Mesenchymal stem cell (in vitro differentiated cells and primary cell): Measurements from ENCODE around the gene RHCE.
"Not testable (repeated sequence)": the region's sequence is repeated elsewhere in the genome, so short reads cannot be mapped to it uniquely, and the experiment has no call there.

Experiments
- DNase-seq: peaks from one replicate; pipeline ENCODE4 v3.0.0-alpha.2; 2013
- H2AFZ ChIP-seq: one replicate; pipeline ENCODE4 v1.6.1; 2013; ENCODE audit warnings: low read depth, mild to moderate bottlenecking, control low read depth, inconsistent platforms, low read length, moderate library complexity
- H2AK5ac ChIP-seq: 2 replicates; pipeline ENCODE4 v1.6.1; 2013; ENCODE audit warnings: low read length, moderate library complexity, mild to moderate bottlenecking, inconsistent platforms; ENCODE audit not compliant: severe bottlenecking
- H2BK120ac ChIP-seq: one replicate; pipeline ENCODE4 v1.6.1; 2013; ENCODE audit warnings: low read depth, mild to moderate bottlenecking, inconsistent platforms, low read length, moderate library complexity
- H2BK12ac ChIP-seq, 2 experiments: one replicate each; pipeline ENCODE4 v1.6.1; 2013; ENCODE audit warnings: inconsistent platforms in 2 of 2, low read length in 2 of 2, mild to moderate bottlenecking in 2 of 2, moderate library complexity in 2 of 2, control low read depth in 1 of 2
- H2BK15ac ChIP-seq: one replicate; pipeline ENCODE4 v1.6.1; 2013; ENCODE audit warnings: mild to moderate bottlenecking, low read depth, inconsistent platforms; ENCODE audit not compliant: poor library complexity, severe bottlenecking
- H2BK5ac ChIP-seq: 2 replicates; pipeline ENCODE4 v1.6.1; 2013; ENCODE audit warnings: low read depth, mild to moderate bottlenecking, low read length, control low read depth, inconsistent platforms; ENCODE audit not compliant: poor library complexity, severe bottlenecking
- H3K14ac ChIP-seq, 2 experiments: one replicate each; pipeline ENCODE4 v1.6.1; 2013; ENCODE audit warnings: inconsistent platforms in 2 of 2, low read length in 2 of 2, control low read depth in 1 of 2, mild to moderate bottlenecking in 1 of 2, moderate library complexity in 1 of 2
- H3K18ac ChIP-seq, 2 experiments: one replicate each; pipeline ENCODE4 v1.6.1; 2013; ENCODE audit warnings: inconsistent platforms in 2 of 2, low read length in 2 of 2, control low read depth in 1 of 2, low read depth in 1 of 2, mild to moderate bottlenecking in 1 of 2
- H3K23ac ChIP-seq, 2 experiments: one replicate each; pipeline ENCODE4 v1.6.1; 2013; ENCODE audit warnings: inconsistent platforms in 2 of 2, low read length in 2 of 2, mild to moderate bottlenecking in 2 of 2, moderate library complexity in 2 of 2, control low read depth in 1 of 2
- H3K27ac ChIP-seq: 2 replicates; pipeline ENCODE4 v1.5.1; 2013; ENCODE audit warnings: mild to moderate bottlenecking, moderate library complexity, low read length, control low read depth, inconsistent platforms; ENCODE audit not compliant: poor library complexity, severe bottlenecking
- H3K27me3 ChIP-seq, 2 experiments: 2 replicates each; pipeline versions ENCODE4 v1.6.1 to v1.7.0; 2013; ENCODE audit warnings: low read length in 2 of 2, mild to moderate bottlenecking in 2 of 2, moderate library complexity in 2 of 2, control low read depth in 1 of 2, inconsistent platforms in 1 of 2; ENCODE audit not compliant: control insufficient read depth in 1 of 2, insufficient read depth in 1 of 2
- H3K36me3 ChIP-seq, 2 experiments: 2 replicates each; pipeline versions ENCODE4 v1.6.1 to v1.7.0; 2013; ENCODE audit warnings: low read length in 2 of 2, control low read depth in 1 of 2, inconsistent platforms in 1 of 2, low read depth in 1 of 2, mild to moderate bottlenecking in 1 of 2; ENCODE audit not compliant: insufficient read depth in 2 of 2, control insufficient read depth in 1 of 2
- H3K4ac ChIP-seq, 2 experiments: one replicate each; pipeline ENCODE4 v1.6.1; 2013; ENCODE audit warnings: inconsistent platforms in 2 of 2, low read length in 2 of 2, mild to moderate bottlenecking in 2 of 2, moderate library complexity in 2 of 2, control low read depth in 1 of 2, low read depth in 1 of 2
- H3K4me1 ChIP-seq: 2 replicates; pipeline ENCODE4 v1.6.1; 2013; ENCODE audit warnings: low read depth, low read length, control low read depth; ENCODE audit not compliant: control insufficient read depth, insufficient read depth
- H3K4me2 ChIP-seq: 2 replicates; pipeline ENCODE4 v1.6.1; 2013; ENCODE audit warnings: low read length, mild to moderate bottlenecking, inconsistent platforms; ENCODE audit not compliant: poor library complexity, severe bottlenecking
- H3K4me3 ChIP-seq, 2 experiments: 2 replicates each; pipeline versions ENCODE4 v1.5.1 to v1.7.0; 2013; ENCODE audit warnings: low read length in 2 of 2, mild to moderate bottlenecking in 2 of 2, control low read depth in 1 of 2, low read depth in 1 of 2; ENCODE audit not compliant: insufficient read depth in 1 of 2
- H3K79me1 ChIP-seq: replicated peaks from 2 replicates; pipeline ENCODE4 v1.6.1; 2013; ENCODE audit warnings: mild to moderate bottlenecking, control low read depth, low read length, inconsistent platforms; ENCODE audit not compliant: poor library complexity, severe bottlenecking
- H3K9ac ChIP-seq: 2 replicates; pipeline ENCODE4 v1.7.0; 2013; ENCODE audit warnings: mild to moderate bottlenecking, low read length, moderate library complexity
- H3K9me3 ChIP-seq: 2 replicates; pipeline ENCODE4 v1.7.0; 2013; ENCODE audit warnings: mild to moderate bottlenecking, low read length; ENCODE audit not compliant: control insufficient read depth
- H4K8ac ChIP-seq: one replicate; pipeline ENCODE4 v1.6.1; 2013; ENCODE audit warnings: inconsistent platforms, mild to moderate bottlenecking, low read length, moderate library complexity
- H4K91ac ChIP-seq: one replicate; pipeline ENCODE4 v1.6.1; 2013; ENCODE audit warnings: mild to moderate bottlenecking, low read length, inconsistent platforms
- WGBS: methylation state at CpG from one replicate; pipeline ENCODE4 v1.1.7; 2013; ENCODE audit warnings: mixed read lengths; 5-methylcytosine and 5-hydroxymethylcytosine counted together

RHCE gene

DNA sequence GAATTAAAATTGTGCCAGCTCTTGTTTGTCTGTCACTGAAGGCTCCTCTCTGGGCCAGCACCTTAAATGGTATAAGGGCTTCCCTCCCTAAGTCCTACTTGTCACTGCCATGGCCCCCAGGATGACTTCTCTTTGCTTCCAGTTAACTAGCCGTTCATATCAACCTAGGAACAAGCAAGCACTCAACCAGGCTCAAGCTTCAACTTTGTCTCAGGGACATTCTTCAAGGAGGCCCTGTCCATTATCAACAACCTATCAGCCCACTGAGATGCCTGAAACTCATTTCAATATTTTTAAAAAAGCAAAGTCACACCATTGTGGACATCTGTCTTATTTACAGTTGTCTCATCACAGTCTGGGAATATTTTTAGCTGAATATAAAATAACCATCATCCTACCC is 1.3 kb downstream of the RHCE start:
- H2AK5ac ChIP-seq, H2BK15ac ChIP-seq, H2BK5ac ChIP-seq, H3K27ac ChIP-seq, H3K4me1 ChIP-seq, H3K14ac ChIP-seq, H3K18ac ChIP-seq, H2BK12ac ChIP-seq, H3K36me3 ChIP-seq, H4K8ac ChIP-seq, H4K91ac ChIP-seq, H3K4me3 ChIP-seq, H3K4ac ChIP-seq, H3K23ac ChIP-seq, H3K4me2 ChIP-seq, H3K9ac ChIP-seq, H3K79me1 ChIP-seq, H2AFZ ChIP-seq, H3K9me3 ChIP-seq, H3K27me3 ChIP-seq, DNase-seq, H2BK120ac ChIP-seq: not testable (repeated sequence)
- 100% methylated on average over 1 of the region's 1 CpG for WGBS

DNA sequence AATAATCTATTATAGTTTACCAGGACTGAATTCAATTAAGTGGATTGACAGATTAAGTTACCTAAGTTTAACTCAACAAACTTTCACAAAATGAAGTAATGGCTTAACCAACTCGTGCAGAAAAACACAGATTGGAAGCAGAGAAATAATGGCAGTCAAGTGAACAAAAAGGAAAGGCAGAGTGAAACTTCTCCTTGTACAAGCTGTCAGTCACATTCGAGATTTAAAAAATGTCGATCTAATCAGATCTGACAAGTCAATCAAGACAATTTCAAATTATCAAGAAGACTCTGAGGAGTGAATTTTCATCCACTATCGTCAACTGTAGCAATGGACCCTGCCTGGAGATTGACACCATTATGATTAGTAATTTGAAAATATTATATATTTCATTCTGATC is 3.3 kb downstream of the RHCE start:
- not testable (repeated sequence) for DNase-seq, H3K27me3 ChIP-seq, H2BK15ac ChIP-seq, H3K79me1 ChIP-seq, H3K4me1 ChIP-seq, H3K18ac ChIP-seq, H2BK12ac ChIP-seq, H2BK120ac ChIP-seq, H3K36me3 ChIP-seq, H3K27ac ChIP-seq, H3K4ac ChIP-seq, H4K8ac ChIP-seq, H2BK5ac ChIP-seq, H3K4me2 ChIP-seq, H3K4me3 ChIP-seq, H3K23ac ChIP-seq, H4K91ac ChIP-seq, H2AFZ ChIP-seq, H2AK5ac ChIP-seq, H3K9ac ChIP-seq, H3K9me3 ChIP-seq, H3K14ac ChIP-seq
- 71% methylated on average over 1 of the region's 4 CpGs for WGBS

- not testable (repeated sequence) for DNase-seq, H3K36me3 ChIP-seq, H3K79me1 ChIP-seq, H2BK15ac ChIP-seq, H3K4me1 ChIP-seq, H3K4me2 ChIP-seq, H3K27ac ChIP-seq, H4K8ac ChIP-seq, H2BK120ac ChIP-seq, H3K14ac ChIP-seq, H3K9me3 ChIP-seq, H3K23ac ChIP-seq, H2AK5ac ChIP-seq, H4K91ac ChIP-seq, H2BK12ac ChIP-seq, H3K4me3 ChIP-seq, H3K27me3 ChIP-seq, H3K18ac ChIP-seq, H2AFZ ChIP-seq, H3K4ac ChIP-seq, H3K9ac ChIP-seq, H2BK5ac ChIP-seq
- no CpG with 5 or more reads among the region's 1 CpG for WGBS
Measured at GRCh38 chr1:25414578-25414977, 6.0 kb downstream of the RHCE start.

DNA sequence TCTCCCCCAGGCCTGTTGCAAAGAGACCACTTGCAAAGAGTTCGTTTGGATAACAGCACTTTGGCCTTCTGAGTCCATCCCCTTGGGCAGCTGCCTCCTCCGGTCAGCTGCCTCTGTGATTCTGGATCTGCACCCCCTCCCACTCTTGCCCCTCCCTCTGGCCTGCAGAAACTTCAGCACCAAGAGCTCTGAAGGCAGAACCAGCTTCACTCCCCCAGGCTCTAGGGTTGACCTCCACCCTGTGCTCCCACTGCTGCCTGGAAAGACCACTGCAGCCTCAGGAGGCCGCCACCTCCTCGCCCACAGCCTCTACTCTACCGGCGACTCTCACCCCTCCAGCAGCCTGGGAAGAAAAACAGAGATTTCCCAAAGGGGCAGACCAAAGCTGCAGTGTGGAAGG is 6.5 kb downstream of the RHCE start:
- H2BK12ac ChIP-seq, DNase-seq: not testable (repeated sequence)

More for the DNA sequence above, 6.5 kb downstream of the RHCE start:
- not testable (repeated sequence) for H2AK5ac ChIP-seq, H3K36me3 ChIP-seq, H3K14ac ChIP-seq, H3K4ac ChIP-seq, H3K4me2 ChIP-seq, H4K91ac ChIP-seq, H2BK120ac ChIP-seq, H3K9me3 ChIP-seq, H4K8ac ChIP-seq, H3K18ac ChIP-seq, H3K9ac ChIP-seq, H3K27ac ChIP-seq, H3K79me1 ChIP-seq, H3K4me1 ChIP-seq, H3K27me3 ChIP-seq, H2AFZ ChIP-seq, H2BK15ac ChIP-seq, H3K23ac ChIP-seq, H3K4me3 ChIP-seq, H2BK5ac ChIP-seq
- WGBS: 67% methylated on average over 1 of the region's 6 CpGs
